GM18517 (cell line): ENCODE results near the gene HOXA10.

ENCODE experiments used
- ATAC-seq: cut with Tn5 transposase; IDR thresholded peaks from one replicate; pipeline ENCODE4 v1.9.1; 2021; ENCODE audit warnings: mild to moderate bottlenecking, moderate library complexity; ENCODE audit not compliant: unreplicated experiment

Gene HOXA10

DNA sequence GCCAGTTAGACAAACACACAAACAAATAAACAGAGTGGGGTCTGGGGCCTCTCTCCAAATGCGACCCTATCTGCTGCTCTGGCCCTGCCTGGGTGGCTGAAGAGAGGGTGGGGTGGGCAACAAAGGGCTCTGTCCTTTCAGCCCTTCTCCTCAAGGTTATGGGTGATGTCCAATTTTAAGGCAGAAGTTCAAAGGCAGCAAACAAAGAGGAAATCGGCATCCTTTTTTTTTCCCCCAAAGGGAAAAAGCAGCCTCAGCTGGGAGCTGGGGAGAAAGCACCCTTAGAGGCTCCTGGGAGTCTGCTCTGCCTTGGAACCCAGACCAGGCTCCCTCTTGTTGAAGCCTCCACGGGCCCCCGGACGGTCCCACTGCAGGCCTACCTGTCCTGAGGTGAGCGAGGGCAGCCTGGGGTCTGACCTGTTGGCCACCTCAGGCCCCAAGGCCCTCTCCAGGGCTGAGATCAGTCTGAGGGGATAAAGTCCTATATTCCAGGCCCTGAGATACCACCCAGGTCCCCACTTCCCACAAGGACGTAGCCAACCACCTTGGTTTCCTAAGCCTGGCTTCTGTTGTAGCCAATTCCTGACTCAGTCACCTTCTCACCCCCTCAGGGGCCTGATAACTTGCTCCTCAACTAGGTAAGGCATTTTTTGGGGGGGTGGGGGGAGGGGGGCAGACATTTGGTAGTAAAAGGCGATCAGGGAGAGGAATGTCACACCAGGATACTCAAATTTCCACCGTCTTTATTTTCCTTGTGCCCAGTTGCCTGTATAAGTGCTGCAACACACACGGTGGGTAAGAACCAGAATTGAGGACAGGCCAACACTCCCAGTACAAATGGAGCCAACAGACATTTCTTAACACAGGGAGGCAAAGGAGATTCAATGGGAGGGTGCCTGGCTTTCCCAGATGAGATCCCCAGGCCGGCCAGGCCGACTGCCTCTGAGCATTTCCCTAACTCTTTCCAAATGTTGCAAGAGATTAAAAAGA lies 6.6 kb upstream of the HOXA10 start:
- ATAC-seq: no peak

DNA sequence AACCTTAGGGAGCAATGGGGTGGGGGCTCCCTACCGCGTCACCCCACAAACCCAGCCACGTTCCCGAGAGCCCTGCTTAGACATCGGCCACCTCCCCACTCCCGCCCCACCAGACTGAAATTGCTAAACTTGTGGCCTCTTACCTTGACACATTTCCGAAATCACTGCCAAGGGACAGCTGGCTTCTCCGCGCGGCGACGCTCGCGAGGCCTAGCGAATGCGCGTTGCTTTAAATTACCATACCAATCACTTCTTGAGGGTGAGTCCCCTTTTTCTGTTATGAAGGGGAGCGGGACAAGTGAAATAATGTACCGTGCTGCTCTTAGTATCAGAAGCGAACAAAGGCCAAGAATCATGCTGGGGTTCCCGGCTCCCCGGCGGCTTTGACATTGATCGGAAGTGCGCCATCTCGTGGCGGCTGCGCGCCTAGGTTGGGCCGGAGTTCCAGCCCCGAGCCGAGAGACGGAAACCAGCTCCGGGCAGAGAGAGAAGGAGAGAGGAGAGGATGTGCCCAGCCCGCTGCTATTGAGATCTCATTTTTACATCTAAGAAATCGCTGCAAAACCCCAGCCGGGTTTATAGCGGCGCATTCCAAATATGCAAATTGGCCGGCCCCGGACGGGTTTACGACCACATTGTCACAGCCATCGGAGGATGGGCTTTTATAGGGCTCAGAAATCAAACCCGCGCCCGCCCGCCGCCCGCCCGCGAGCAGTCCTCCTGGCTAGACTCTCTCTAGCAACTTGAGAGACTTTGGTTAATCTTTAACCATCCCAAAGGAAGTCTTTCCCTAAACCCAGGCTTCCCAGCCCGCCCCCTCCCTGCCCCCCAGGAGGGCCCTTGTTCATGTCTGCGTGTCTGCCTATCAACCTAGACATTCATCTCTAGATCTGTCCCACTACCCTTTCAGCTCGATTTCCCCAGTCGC lies 5.6 kb upstream of the HOXA10 start:
- ATAC-seq: no peak

DNA sequence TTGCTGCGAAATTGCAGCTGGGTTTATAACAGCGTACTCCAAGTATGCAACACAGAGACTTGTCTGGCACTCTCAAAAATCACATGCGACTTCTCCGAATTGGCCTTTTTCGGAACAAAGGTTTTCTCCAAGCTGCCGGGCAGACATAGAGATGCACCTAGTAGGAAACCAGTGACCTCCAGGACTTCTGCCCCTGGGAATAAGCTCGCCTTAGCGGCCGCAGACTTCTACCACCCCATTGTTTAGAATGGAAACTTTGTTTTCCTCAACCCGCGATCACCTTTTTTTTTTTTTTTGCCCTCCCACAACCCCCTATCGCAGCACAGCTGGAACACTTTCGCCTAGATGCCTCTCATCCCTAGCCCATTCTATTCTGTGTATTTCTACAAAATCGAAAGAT lies 4.9 kb upstream of the HOXA10 start:
- no peak for ATAC-seq

DNA sequence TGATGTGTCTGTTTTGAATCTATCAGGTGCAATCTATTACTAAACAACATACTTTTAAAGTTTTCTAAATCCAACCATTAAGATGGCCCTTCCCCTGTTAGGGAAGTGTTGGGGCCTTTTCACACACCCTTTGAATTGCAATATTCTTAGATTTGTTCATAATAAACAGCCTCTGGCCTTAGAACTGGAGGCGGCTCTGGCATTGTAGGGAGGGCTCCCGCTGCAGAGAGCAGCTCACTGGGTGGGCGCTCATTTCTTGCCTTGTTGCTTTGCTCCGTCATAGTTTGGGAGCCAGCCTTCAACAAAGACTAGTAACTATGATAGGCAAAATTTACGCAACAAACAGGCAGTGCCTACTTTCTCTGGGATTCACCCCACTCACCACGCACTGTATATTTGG lies 4.2 kb upstream of the HOXA10 start:
- ATAC-seq: no peak

DNA sequence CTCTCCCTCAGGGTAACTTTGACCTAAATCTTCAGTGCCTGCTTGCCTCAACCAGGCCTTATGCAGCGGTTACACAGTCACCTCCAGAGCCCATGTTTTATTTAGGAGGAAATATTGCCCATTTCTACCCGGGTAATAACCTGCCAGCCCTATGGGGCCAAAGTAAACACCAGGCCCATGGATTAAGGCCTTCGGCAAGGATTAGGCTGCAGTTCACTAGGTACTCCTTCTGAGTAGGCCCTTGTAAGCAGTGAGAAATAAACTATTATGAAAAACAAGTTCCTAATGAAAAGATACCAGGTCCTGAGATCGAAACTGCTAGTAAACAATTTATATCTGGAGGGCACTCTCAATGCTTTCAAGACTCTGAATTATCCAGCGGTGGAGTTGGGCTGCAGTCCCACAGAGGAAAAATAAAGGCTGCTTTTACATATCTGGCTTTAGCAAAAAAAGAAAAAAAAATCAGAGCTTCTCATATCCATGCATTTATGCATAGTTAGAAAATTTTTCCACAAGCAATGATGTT lies 3.7 kb upstream of the HOXA10 start:
- no peak for ATAC-seq

DNA sequence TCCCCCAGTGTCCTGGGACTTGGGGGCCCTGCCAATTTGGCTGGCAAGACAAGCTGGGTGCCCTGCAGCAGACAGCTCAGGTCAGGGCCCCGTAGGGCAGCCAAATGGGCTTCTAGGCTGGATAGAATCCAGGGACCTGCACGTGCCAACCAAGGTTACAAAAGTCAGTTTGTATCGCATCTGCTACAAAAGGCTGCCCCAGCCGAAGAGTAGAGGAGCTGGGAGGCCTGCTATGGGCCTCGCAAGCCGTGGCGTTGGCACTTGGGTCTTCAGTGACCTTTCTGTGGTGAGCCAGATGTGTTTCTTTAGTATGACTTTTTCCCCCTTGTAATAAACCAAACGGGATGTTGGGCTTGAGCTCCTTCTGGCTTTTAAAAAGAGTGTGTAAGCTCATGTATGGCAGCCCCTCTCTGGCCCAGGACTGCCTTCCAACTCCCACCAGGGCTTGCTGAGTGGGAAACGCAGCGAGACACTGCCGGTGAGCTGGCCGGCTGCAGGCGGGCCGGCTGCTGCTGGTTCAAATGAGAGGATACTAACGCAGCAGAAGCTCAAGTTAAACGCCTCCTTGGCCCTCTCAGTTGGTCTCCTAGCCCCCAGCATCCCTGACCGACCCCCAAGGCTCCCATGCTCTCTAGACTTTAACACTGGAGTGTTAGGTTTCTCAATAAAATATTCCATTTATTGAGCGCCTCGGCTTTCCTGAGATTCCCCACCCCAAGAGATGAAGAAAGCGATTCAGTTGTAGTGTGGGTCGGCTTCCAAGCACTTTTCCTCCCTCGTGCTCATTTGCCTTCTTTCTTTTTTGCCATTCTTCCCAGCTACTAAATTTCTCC lies 3.1 kb upstream of the HOXA10 start:
- no peak for ATAC-seq

DNA sequence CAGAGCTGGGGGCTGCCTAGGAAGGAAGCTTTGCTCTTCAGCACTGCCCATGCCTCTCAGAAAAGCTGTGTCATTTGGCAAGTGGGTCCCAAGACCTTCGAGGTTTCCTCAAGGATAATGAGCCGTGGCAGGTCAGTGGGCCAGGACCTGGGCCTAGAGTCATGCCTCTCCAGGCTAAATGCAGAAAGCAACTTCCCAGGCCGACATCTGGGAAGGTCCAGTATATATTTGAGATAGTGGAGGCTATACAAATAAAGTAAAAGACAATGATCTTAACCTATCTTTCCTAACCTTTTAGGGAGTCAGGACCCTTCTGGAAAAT lies 2.4 kb upstream of the HOXA10 start:
- no peak for ATAC-seq

DNA sequence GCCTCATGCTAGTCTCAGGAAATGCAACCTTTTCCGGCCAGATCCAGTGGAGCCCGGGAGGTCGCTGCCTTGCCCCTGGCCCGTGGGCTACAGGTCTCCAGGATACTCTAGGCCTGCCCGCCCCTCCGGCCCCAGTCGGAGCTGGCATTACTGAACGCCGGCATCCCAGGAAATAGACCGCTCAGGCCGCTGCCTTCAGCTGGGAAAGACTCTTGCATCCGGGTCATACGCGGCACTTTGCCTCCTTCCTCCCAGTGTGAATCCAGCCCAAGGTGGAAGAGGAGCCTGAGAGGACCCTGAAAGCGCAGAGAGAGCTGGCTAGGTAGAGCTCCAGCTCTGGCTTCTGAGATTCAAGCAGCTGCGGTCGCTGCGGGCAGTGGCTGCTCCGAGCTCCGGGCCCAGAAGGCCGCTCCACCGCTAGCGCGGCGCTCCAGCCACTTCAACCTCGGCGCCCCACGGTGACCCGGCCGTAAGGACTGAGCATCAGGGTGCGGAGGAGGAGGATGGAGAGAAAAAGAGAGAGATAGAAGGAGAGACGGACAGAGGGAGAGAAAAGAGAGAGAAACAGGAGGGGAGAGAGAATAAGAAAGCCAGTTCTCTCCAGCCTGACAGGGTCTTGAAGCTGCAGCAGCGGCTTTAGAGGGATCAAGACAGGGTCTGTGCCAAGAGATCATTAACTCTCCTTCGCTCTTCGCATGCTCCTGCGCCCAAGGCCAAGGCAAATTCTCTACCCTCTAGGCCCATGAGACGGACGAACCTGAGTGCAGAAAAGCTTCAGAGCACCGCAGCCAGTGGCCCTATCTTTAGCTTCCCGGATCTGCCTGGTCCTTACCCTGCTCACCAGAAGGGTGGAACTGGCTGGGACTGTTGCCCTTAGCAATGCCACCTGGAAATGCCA lies 1.8 kb upstream of the HOXA10 start:
- no peak for ATAC-seq

DNA sequence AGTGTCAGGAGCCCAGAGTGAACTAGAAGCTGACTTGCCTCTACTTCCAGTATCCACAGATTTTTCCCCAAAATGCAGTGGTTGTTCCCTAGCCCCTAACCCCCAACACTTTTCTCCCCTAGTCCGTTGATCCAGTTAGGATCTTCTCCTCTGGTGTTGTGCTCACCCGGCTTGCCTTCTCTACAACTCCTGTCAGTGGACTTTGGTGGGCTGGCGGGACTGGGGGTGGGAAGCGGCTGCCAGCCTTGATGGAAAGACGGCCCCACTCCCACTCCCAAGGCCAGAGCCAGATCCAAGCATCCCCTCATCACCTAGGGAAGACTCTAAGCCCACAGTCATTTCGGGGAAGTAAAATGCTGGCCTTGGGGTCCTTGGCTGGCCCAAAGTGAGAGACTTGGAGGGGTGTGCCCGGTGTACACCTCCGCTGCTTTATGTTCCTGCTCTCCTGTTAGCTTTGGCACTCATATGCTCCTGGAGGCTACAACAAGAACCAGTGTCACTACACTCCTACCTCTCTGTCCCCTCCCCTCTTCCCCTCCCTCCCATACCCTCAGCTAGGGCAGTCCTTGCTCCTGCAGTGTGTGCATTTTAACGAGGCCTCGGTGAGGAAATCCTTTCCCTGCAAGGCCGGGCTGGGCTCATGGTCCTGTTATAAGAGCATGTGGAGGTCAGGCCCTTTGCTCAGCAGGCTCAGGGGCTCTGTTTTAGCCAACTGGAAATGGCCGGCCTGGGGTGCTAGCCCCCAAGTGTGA lies 930 bp upstream of the HOXA10 start:
- ATAC-seq: no peak

DNA sequence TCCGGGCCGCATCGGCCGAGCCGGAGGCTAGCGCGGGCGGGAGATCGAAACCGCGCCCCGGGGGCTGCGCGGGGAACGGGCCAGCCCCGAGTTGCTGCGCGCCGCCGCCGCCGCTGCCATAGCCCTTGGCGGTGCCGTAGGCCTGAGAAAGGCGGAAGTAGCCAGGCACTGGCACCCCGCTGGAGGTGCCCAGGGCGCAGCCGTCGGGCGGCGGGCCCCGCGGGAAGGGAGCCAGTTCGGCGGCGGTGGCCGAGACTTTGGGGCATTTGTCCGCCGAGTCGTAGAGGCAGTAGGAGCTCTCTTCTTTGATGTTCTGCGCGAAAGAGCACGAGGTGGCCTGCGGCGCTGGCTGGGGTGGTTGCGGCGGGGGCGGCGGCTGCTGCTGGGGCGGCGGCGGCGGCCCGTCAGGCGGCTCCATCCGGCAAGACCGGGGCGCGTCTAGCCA lies 587 bp downstream of the HOXA10 start:
- ATAC-seq: no peak

DNA sequence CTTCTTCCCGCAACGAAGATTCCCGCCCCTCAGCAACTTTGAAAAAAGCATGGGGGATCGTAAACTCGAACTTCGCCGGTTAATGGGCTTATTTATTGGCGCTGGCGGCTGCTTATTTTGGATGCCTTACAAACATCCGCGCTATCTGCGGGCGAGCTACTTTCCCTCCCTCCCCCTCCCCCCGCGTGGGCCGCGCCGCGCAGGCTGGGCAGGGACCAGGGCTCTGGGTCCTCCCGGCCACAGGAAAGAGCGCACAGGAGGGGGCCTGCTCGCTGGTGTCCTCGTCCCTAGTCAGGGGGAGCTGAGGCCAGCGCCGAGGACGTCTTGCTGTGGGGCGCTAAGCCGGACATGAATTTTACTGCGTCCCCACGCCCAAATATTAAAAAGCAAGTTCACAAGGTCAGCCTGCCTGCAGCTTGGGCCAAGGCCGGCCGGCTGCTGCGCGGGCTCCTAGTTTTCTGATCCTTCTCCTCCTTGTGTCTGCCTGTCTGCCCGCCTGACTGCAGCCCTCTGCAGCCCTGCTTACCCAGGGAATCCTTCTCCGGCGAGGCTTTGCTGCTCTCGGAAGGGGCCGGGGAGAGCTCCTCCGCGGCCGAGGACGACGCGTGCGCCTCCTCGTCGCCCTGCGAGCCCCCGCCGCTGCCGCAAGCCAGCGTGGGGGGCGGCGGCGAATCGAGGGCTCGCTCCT lies 1.2 kb downstream of the HOXA10 start:
- no peak for ATAC-seq

DNA sequence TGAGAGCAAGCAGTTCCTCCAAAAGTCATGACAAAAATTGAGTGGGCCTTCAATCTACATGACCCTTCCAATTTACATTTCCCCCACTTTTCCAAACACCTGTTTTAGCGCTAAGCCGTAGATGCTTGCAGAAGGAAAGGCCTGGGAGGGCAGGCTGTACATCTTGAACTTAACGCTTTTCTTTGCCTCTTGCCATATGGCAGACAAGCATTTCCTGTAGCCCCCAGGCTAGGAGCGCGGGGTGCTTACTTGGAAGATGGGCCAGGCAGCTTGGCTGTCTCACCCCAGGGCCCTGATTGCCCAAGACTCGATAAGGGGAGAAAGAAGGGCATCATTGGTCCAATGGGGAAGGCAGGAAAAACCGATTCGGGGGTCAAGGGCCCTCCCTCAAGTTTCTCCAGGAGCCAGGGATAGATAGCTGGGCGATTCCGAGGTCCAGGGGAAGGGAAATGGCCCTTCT lies 1.8 kb downstream of the HOXA10 start:
- ATAC-seq: no peak

DNA sequence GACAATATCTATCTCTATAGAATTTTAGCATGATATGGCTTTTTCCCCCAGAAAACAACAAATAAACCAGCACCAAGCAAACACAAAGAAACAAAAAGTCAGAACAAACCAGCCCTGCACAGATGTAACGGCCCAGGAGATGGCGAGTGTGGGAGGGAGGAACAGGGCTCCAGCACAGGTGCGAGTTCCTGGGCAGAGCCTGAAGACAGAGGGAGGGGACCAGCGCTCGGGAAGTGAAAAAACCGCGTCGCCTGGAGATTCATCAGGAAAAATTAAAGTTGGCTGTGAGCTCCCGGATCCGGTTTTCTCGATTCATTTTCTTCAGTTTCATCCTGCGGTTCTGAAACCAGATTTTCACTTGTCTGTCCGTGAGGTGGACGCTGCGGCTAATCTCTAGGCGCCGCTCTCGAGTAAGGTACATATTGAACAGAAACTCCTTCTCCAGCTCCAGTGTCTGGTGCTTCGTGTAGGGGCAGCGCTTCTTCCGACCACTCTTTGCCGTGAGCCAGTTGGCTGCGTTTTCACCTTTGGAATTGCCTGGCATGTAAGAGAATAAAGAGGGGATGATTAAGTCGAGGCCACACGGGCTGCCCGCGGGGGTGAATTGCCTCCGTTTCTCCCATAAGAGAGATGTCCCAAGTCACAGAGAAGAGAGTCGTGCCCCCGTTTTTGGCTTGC lies 2.3 kb downstream of the HOXA10 start:
- no peak for ATAC-seq

DNA sequence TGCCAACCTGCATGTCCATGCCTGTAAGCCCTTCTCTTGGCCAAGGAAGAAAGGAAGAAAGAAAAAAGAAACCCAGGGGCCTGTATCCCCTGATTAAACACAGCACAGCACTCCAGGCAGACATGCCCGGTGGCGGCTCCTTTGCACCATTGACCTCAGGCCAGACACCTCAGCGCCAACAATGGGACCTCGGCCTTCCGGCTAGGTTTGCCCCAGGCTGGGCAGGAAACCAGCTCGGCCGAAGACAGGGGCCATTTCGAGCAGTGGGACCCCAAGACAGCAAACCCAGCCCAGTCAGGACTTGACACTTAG lies 2.8 kb downstream of the HOXA10 start:
- no peak for ATAC-seq

DNA sequence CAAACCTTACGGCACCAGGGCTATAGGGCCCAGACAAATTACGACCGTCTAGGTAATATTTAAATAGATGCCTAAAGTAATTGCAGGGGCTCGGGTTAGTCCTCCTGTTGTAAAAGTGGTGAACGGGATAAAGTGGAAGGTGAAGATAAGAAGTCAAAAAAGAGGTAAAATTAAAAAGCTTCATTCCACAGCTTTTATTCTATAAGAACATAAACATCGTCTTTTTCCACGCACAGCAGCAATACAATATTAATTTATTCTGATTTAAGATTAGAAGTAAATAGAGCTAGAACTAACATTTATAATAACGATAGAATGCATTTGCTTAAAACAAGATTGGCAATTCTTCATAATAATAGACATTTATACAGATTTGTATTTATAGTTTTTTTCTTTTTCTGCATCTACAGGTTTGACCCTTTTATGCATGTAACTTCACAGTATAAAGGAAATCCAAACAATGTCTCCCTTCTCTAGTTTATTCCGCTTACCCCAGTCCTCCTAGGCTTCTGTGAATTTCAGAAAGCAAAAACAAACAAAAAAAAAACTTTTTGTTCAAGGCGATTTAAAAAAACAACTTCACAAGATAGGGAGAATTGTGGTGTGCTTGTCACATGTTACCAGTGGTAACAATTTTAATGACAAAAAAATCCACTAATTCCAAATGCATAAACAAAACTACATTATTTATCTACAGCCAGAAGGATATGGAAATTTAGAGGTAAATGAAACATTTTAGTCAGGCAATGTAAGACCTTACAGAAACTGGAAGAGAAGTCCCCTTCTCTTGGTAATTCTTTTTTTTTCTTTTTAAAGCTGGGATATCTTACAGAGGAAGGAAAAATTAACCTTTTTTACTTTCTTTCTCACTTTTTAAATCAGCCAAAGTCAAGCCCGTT lies 3.4 kb downstream of the HOXA10 start:
- no peak for ATAC-seq

DNA sequence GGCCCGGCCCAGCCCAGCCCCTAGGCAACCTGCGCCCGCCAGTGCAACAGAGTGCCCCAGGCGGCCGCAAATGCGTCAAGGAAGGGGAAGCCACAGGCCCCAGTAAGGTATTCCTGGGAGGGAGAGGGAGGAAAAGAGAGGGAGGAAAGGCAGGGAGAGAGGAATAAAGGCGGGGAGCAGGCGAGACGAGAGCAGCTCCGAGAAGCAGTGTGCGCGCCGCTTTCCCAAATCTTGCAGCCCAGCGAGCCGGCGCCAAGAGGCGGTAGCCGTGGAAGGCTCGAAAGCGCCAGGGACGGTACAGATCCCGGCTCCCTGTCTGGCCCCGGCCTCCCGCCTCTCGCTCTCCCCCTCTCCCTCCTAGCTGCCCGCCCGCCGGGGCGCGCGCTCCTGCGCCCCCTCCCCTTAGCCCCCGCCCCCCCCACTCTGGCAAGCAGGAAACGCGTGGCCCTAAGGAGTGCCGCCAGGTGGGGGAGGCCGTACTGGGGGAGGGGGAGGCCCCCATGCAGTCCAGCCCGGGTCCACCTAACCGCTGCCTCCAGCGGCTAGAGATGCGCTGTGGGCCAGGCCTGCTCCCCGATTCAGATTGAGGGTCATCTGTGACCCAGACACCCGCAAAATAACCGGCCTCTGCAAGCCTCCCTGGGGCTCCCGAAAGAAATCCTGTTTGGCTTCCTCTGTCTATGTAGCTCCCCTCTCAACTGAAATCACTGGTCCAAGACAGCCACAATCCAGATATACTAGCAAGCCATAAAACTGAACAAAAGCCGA lies 4.3 kb downstream of the HOXA10 start:
- ATAC-seq: no peak
